ENCODE data around the gene ANO5. TPM values are rescaled to one million over a fixed set of nuclear protein-coding genes. Genes with fewer than 3 reads are reported as not detected.

ANO5 gene
- total RNA-seq: under 1 TPM; 0.12 TPM

GRCh38 chr11:22192642-22193347, at the start of gene ANO5:
Gene ANO5 (plus strand): TSS chr11:22193085. CDS start chr11:22193493, 408 bp downstream.
- Mint-ChIP-seq H3K27ac (no peak within 1 kb of the TSS), H3K9me3 (no peaks in the 10 kb centered on the region), H3K4me3 (peak within 1 kb of the TSS; percentile 15), H3K4me1 (peaks cover 9% of the 10 kb centered on the region), H3K27me3 (peaks cover 35% of the 10 kb centered on the region), H3K36me3 (ENCODE audit: low read depth) (no peaks in the 10 kb centered on the region)
- no peak for DNase-seq
- POLR2A ChIA-PET: no interaction called here
- CTCF ChIA-PET: no interaction called here

DNA sequence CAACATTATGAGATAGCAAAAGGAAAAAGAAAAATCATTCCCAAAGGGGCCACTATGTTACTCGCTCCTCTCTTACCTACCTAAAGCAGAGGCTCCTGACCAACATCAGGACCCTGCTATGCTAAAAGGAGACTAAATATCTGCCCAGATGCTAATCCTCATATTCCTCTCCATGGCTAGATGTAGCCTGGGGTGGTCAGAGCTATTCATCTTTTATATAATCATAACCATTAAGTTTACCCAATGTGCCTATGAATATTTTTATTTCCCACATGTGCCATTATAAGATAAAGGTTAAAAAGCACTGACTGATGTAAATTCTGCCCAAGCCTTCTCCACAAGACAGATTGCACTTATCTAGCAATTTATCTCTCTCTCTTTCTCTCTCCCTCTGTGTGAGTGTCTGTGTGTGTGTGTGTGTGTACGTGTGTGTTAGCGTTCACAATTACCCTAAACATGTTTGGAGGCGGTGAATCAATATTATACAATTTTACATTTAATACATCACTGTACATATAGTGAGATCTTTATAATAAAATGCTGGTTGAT, 41.2 kb upstream of the ANO5 start:
- ChIA-PET POLR2A (no interaction called here), CTCF (interaction anchor here (0.6 to 1.0 kb wide), 2 partner anchors 9 to 534 kb away, joined by 3 read pairs; no protein-coding TSS in a partner anchor)

DNA sequence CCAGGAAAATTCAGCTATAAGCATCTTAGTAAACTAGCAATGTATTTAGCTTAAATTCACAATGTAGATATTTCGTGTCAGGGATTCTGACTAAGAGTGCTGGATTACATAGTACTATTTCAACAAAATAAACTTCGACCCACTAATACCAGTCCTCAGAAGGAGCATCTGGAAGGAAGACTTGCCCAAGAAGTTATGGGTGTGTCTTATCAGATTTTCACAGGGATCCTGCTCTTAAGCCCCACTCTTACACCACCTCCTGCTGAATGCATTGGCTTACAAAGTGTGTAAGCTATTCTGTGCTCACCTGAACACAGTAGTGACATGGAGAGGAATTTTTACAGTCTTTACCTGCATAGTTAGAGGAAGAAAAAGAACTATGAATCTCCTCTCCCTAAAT, 35.4 kb upstream of the ANO5 start:
- POLR2A ChIA-PET: no interaction called here
- Mint-ChIP-seq H3K9me3 (no peaks in the 10 kb centered on the region), H3K4me1 (no peaks in the 10 kb centered on the region), H3K27me3 (no peaks in the 10 kb centered on the region), H3K4me3 (no peak overlapping the region), H3K27ac (no peak overlapping the region), H3K36me3 (ENCODE audit: low read depth) (no peaks in the 10 kb centered on the region)
- no peak for DNase-seq
- CTCF ChIA-PET: no interaction called here

More for the DNA sequence above, 41.2 kb upstream of the ANO5 start:
- Mint-ChIP-seq H3K36me3 (ENCODE audit: low read depth) (no peaks in the 10 kb centered on the region), H3K4me3 (no peak overlapping the region), H3K27ac (no peak overlapping the region), H3K9me3 (no peaks in the 10 kb centered on the region), H3K4me1 (no peaks in the 10 kb centered on the region), H3K27me3 (no peaks in the 10 kb centered on the region)
- DNase-seq: no peak

DNA sequence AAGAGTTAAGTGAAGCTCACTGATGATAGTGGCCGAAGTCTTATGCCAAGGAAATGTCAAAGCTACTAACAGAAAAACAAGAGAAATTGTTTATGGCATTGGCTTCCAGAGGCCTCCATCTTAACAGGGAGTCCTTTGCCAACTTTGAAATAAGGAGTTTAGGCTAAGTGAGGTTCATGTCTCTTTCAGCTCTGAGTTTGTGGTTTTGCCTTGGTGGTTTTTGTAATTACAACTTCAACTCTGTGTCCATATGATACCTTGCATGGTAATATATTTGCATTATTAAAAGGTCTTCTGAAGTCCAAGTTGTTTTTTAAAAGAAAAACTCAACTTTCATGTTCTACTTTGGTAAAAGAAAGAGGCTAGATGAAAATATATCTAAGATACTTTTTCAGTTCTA, 31.4 kb upstream of the ANO5 start:
- Mint-ChIP-seq H3K4me3 (no peak overlapping the region), H3K4me1 (no peaks in the 10 kb centered on the region), H3K36me3 (ENCODE audit: low read depth) (no peaks in the 10 kb centered on the region), H3K27me3 (no peaks in the 10 kb centered on the region), H3K9me3 (no peaks in the 10 kb centered on the region), H3K27ac (no peak overlapping the region)
- POLR2A ChIA-PET: no interaction called here
- CTCF ChIA-PET: interaction anchor here (1.1 kb wide), 1 partner anchor 10 kb away, joined by 3 read pairs; no protein-coding TSS in a partner anchor
- DNase-seq: no peak

DNA sequence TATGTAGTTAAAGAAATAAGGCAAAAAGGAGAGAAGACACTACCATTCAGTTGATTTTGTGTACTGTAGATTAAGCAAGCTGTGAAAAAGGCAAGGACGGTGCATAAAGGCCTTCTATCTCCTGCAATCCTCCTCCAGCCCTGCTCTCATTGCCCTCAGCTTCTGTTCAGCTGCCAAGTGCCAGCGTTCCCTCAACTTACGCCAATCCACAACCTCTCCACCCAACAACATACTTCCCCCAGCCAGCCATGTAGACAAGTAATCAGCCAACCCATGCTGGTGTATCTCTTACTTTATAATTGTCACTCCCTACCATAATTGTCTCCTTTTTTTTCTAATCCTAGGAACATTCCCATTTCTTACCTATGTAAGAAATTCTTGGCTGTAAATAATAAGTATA, 30.1 kb upstream of the ANO5 start:
- ChIA-PET CTCF (no interaction called here), POLR2A (no interaction called here)
- H3K9me3 Mint-ChIP-seq: no peaks in the 10 kb centered on the region
- H3K27ac Mint-ChIP-seq: no peak overlapping the region
- no peak overlapping the region for H3K4me3 Mint-ChIP-seq
- no peaks in the 10 kb centered on the region for H3K4me1 Mint-ChIP-seq
- DNase-seq: no peak
- no peaks in the 10 kb centered on the region for H3K27me3 Mint-ChIP-seq
- no peaks in the 10 kb centered on the region for H3K36me3 Mint-ChIP-seq (ENCODE audit: low read depth)

- no peaks in the 10 kb centered on the region for H3K9me3 Mint-ChIP-seq
- POLR2A ChIA-PET: no interaction called here
Measured at GRCh38 chr11:22163394-22163797, 29.5 kb upstream of the ANO5 start.

DNA sequence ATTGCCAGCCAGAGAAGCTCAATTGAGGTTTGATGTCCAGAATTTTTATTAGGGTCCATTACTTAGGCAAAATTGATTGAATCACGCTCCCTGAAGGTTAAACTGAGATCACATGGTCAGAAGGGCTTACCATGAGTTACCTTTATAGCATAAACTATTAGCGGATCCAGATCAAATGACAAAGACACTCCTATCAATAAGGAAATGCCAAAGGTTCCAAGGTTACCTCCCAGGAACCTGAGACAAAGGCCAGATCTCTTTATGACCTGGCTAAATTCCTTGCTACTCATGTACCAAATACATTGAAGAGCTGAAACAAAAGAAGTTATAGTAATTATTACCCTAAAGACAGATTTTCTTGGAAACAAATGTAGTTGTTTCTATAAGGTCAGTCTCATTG, 27.8 kb upstream of the ANO5 start:
- Mint-ChIP-seq H3K9me3 (no peaks in the 10 kb centered on the region), H3K27me3 (no peaks in the 10 kb centered on the region), H3K27ac (no peak overlapping the region), H3K36me3 (ENCODE audit: low read depth) (no peaks in the 10 kb centered on the region), H3K4me3 (no peak overlapping the region), H3K4me1 (no peaks in the 10 kb centered on the region)
- ChIA-PET POLR2A (no interaction called here), CTCF (no interaction called here)
- DNase-seq: no peak

More at GRCh38 chr11:22163394-22163797, 29.5 kb upstream of the ANO5 start:
- no peaks in the 10 kb centered on the region for H3K27me3 Mint-ChIP-seq
- CTCF ChIA-PET: no interaction called here
- H3K27ac Mint-ChIP-seq: no peak overlapping the region
- no peaks in the 10 kb centered on the region for H3K4me1 Mint-ChIP-seq
- no peak overlapping the region for H3K4me3 Mint-ChIP-seq
- DNase-seq: no peak
- no peaks in the 10 kb centered on the region for H3K36me3 Mint-ChIP-seq (ENCODE audit: low read depth)

- POLR2A ChIA-PET: no interaction called here
- no peaks in the 10 kb centered on the region for H3K27me3 Mint-ChIP-seq
- CTCF ChIA-PET: no interaction called here
- no peak overlapping the region for H3K4me3 Mint-ChIP-seq
- no peaks in the 10 kb centered on the region for H3K4me1 Mint-ChIP-seq
- DNase-seq: no peak
- no peaks in the 10 kb centered on the region for H3K36me3 Mint-ChIP-seq (ENCODE audit: low read depth)
- H3K27ac Mint-ChIP-seq: no peak overlapping the region
- no peaks in the 10 kb centered on the region for H3K9me3 Mint-ChIP-seq
Measured at GRCh38 chr11:22165759-22166513, 26.9 kb upstream of the ANO5 start.

DNA sequence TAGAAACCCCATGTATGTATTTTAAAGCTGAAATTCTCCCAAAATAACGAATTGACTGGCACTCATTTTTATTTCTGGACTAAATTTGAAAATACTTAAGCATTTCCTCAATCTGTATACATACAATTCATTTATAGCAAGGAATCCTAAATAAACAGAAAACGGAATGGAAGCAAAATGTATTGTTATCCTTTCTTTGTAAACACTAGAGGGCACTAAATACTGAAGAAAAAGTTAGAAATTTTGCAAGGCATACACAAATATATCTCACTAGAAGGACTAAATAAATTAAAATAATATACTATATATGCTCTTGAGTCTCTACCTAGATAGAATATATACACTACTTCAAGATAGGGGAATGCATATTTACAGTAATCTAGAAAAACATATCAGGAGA, 23.1 kb upstream of the ANO5 start:
- no peaks in the 10 kb centered on the region for H3K4me1 Mint-ChIP-seq
- ChIA-PET POLR2A (no interaction called here), CTCF (no interaction called here)
- DNase-seq: no peak
- H3K9me3 Mint-ChIP-seq: no peaks in the 10 kb centered on the region
- H3K27ac Mint-ChIP-seq: no peak overlapping the region
- H3K4me3 Mint-ChIP-seq: no peak overlapping the region
- H3K27me3 Mint-ChIP-seq: no peaks in the 10 kb centered on the region
- H3K36me3 Mint-ChIP-seq (ENCODE audit: low read depth): no peaks in the 10 kb centered on the region

DNA sequence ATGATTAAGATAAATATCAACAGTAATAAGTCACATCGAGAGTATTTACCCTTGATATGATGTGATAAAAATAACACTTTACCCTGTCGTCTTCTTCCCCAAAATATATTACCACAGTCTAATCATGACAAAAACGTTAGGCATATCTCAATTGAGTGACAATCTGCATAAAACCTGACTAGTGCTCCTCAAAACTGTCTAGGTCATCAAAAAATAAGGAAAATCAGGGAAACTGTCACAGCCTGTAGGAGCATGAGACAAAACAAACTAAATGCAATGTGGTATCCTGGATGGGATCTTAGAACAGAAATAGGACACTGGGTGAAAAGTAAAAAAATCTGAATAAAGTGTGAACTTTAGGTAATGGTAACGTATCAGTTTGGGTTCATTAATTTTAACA, 19.4 kb upstream of the ANO5 start:
- H3K4me3 Mint-ChIP-seq: no peak overlapping the region
- H3K4me1 Mint-ChIP-seq: no peaks in the 10 kb centered on the region
- H3K9me3 Mint-ChIP-seq: no peaks in the 10 kb centered on the region
- no peak overlapping the region for H3K27ac Mint-ChIP-seq
- POLR2A ChIA-PET: no interaction called here
- DNase-seq: no peak
- no peaks in the 10 kb centered on the region for H3K27me3 Mint-ChIP-seq
- CTCF ChIA-PET: no interaction called here
- no peaks in the 10 kb centered on the region for H3K36me3 Mint-ChIP-seq (ENCODE audit: low read depth)

- DNase-seq: no peak
- Mint-ChIP-seq H3K27me3 (no peaks in the 10 kb centered on the region), H3K27ac (no peak overlapping the region), H3K4me3 (no peak overlapping the region), H3K36me3 (ENCODE audit: low read depth) (no peaks in the 10 kb centered on the region), H3K9me3 (no peaks in the 10 kb centered on the region), H3K4me1 (no peaks in the 10 kb centered on the region)
- ChIA-PET CTCF (no interaction called here), POLR2A (no interaction called here)
Measured at GRCh38 chr11:22177186-22177585, 15.7 kb upstream of the ANO5 start.

GRCh38 chr11:22179626-22180025, 13.3 kb upstream of the ANO5 start:
- H3K36me3 Mint-ChIP-seq (ENCODE audit: low read depth): no peaks in the 10 kb centered on the region
- no peaks in the 10 kb centered on the region for H3K9me3 Mint-ChIP-seq
- ChIA-PET CTCF (no interaction called here), POLR2A (no interaction called here)
- no peak overlapping the region for H3K4me3 Mint-ChIP-seq
- no peak overlapping the region for H3K27ac Mint-ChIP-seq
- no peaks in the 10 kb centered on the region for H3K4me1 Mint-ChIP-seq
- no peaks in the 10 kb centered on the region for H3K27me3 Mint-ChIP-seq
- no peak for DNase-seq

GRCh38 chr11:22180131-22180530, 12.8 kb upstream of the ANO5 start:
- Mint-ChIP-seq H3K27ac (no peak overlapping the region), H3K27me3 (no peaks in the 10 kb centered on the region), H3K4me1 (no peaks in the 10 kb centered on the region), H3K36me3 (ENCODE audit: low read depth) (no peaks in the 10 kb centered on the region), H3K4me3 (no peak overlapping the region), H3K9me3 (no peaks in the 10 kb centered on the region)
- no peak for DNase-seq
- ChIA-PET CTCF (no interaction called here), POLR2A (no interaction called here)

- no peaks in the 10 kb centered on the region for H3K9me3 Mint-ChIP-seq
- no peak for DNase-seq
- H3K36me3 Mint-ChIP-seq (ENCODE audit: low read depth): no peaks in the 10 kb centered on the region
- no peak overlapping the region for H3K4me3 Mint-ChIP-seq
- peaks cover 31% of the 10 kb centered on the region for H3K27me3 Mint-ChIP-seq
- POLR2A ChIA-PET: no interaction called here
- CTCF ChIA-PET: no interaction called here
- no peak overlapping the region for H3K27ac Mint-ChIP-seq
- peaks cover 9% of the 10 kb centered on the region for H3K4me1 Mint-ChIP-seq
Measured at GRCh38 chr11:22189660-22190059, 3.2 kb upstream of the ANO5 start.
